Sigmoid colon (tissue), 7 donors: ENCODE data around the gene HDAC2. TPM values are rescaled to one million over a fixed set of nuclear protein-coding genes. Genes with fewer than 3 reads are reported as not detected.
"Not testable (repeated sequence)": the region's sequence is repeated elsewhere in the genome, so short reads cannot be mapped to it uniquely, and the experiment has no call there.

Experiments
- DNase-seq: peaks from one replicate; pipeline ENCODE4 v3.0.0-alpha.2; 2019
- H3K27ac ChIP-seq, 4 donors: fragments of 200-600 bp; sonication (generic); one replicate each; pipeline ENCODE4 v1.5.1; 2016 to 2019; ENCODE audit warnings: mild to moderate bottlenecking in 1 of 4
- H3K27me3 ChIP-seq, 3 donors: fragments of 200-600 bp; sonication (generic); one replicate each; pipeline ENCODE4 v1.5.1; 2019; ENCODE audit warnings: mild to moderate bottlenecking in 1 of 3
- H3K36me3 ChIP-seq, 4 donors: fragments of 200-600 bp; sonication (generic); one replicate each; pipeline ENCODE4 v1.5.1; 2016 to 2019
- H3K4me1 ChIP-seq, 4 donors: fragments of 200-600 bp; sonication (generic); one replicate each; pipeline ENCODE4 v1.5.1; 2017 to 2019
- H3K4me3 ChIP-seq, 4 donors: fragments of 200-600 bp; sonication (generic); one replicate each; pipeline ENCODE4 v1.5.1; 2017 to 2019; ENCODE audit warnings: mild to moderate bottlenecking in 2 of 4, moderate library complexity in 1 of 4
- H3K9me3 ChIP-seq, 4 donors: fragments of 200-600 bp in 3 of 4; sonication (generic) in 3 of 4; one replicate each; pipeline versions ENCODE4 v1.5.1 to v1.6.1; 2013 to 2019
- CTCF ChIP-seq, 4 experiments: fragments of 450-650 bp in 3 of 4; fragments of 200-600 bp in 1 of 4; IDR thresholded peaks; one replicate each; pipeline ENCODE4 v1.5.1; 2016 to 2019; ENCODE audit warnings: antibody characterized with exemption in 4 of 4, mild to moderate bottlenecking in 3 of 4, moderate library complexity in 2 of 4
- EP300 ChIP-seq, 4 donors: sonication (generic); formaldehyde crosslinking; IDR thresholded peaks; one replicate each; pipeline ENCODE4 v1.6.1; 2017; ENCODE audit warnings: antibody characterized with exemption in 4 of 4
- POLR2A ChIP-seq, 2 donors: fragments of 450-650 bp; IDR thresholded peaks; one replicate each; pipeline ENCODE4 v1.6.1; 2016; ENCODE audit warnings: antibody characterized with exemption in 2 of 2, mild to moderate bottlenecking in 2 of 2, moderate library complexity in 2 of 2
- POLR2AphosphoS5 ChIP-seq, 4 donors: sonication (generic); formaldehyde crosslinking; IDR thresholded peaks; one replicate each; pipeline ENCODE4 v1.6.1; 2017; ENCODE audit warnings: antibody characterized with exemption in 4 of 4
- WGBS, 2 donors: extraction: QIAGEN DNeasy Blood & Tissue Kit; methylation state at CpG; one replicate each; pipeline ENCODE4 v1.1.7; 2013; 5-methylcytosine and 5-hydroxymethylcytosine counted together
- intact Hi-C: fragments of 100-400 bp; cut with DNase I; formaldehyde crosslinking; loops from one replicate; pipeline ENCODE4 v1.15.1; 2023
- polyA plus RNA-seq, 3 donors: library from polyadenylated mRNA; stranded (reverse); fragments of 200-250 nt; gene quantifications; one replicate each; pipeline ENCODE4 v1.2.3, GENCODE V29; 2013
- total RNA-seq, 4 donors: library from RNA; depleted of rRNA; stranded (reverse); fragments of >200 nt; gene quantifications; one replicate each; pipeline ENCODE4 v1.1.0, GENCODE V29; 2016
- donor health status: healthy with polysubstance abuse.
- donor health status: Bipolar disorder and iron deficiency.
- donor health status: healthy.

The HDAC2 gene
- total and polyA plus RNA-seq, 7 donors = 44.4 to 71.7 (median 63.7) TPM

GRCh38 chr6:113934101-113934500 lies 36.8 kb downstream of the HDAC2 start:
- no peak overlapping the region for H3K4me3 ChIP-seq
- H3K4me1 ChIP-seq = no peaks in the 10 kb centered on the region
- no peaks in the 10 kb centered on the region for H3K27me3 ChIP-seq
- intact Hi-C loops = no loop called here
- no peak overlapping the region for H3K27ac ChIP-seq
- peaks cover 0 to 11% (median 0%) of the 10 kb centered on the region in 4 donors for H3K36me3 ChIP-seq
- TF ChIP-seq POLR2A (IDR thresholded peaks at IDR 0.05) = no peak
- TF ChIP-seq CTCF (IDR thresholded peaks at IDR 0.05) = no peak
- no peak for TF ChIP-seq EP300 (IDR thresholded peaks at IDR 0.05)
- no peaks in the 10 kb centered on the region for H3K9me3 ChIP-seq
- DNase-seq = no peak
- WGBS, 2 donors = 95 to 99% methylated on average over 2 of the region's 2 CpGs

- H3K27me3 ChIP-seq, DNase-seq, intact Hi-C loops, H3K36me3 ChIP-seq, H3K4me3 ChIP-seq, H3K4me1 ChIP-seq, H3K9me3 ChIP-seq, H3K27ac ChIP-seq: not testable (repeated sequence)
- 93 to 94% methylated on average over 23 of the region's 23 CpGs for WGBS, 2 donors
Measured at GRCh38 chr6:113931907-113932306, 39.0 kb downstream of the HDAC2 start.

GRCh38 chr6:113930183-113930582 lies 40.8 kb downstream of the HDAC2 start:
- TF ChIP-seq EP300 (IDR thresholded peaks at IDR 0.05) (no peak), CTCF (IDR thresholded peaks at IDR 0.05) (no peak), POLR2A (IDR thresholded peaks at IDR 0.05) (no peak), POLR2AphosphoS5 (IDR thresholded peaks at IDR 0.05) (no peak)
- no peak for DNase-seq
- intact Hi-C loops = no loop called here
- H3K27me3 ChIP-seq = no peaks in the 10 kb centered on the region
- no peak overlapping the region for H3K4me3 ChIP-seq
- H3K36me3 ChIP-seq = no peaks in the 10 kb centered on the region
- H3K27ac ChIP-seq = no peak overlapping the region
- H3K4me1 ChIP-seq = no peaks in the 10 kb centered on the region
- H3K9me3 ChIP-seq = no peaks in the 10 kb centered on the region

- Histone ChIP-seq H3K27ac (no peak overlapping the region), H3K4me3 (no peak overlapping the region), H3K9me3 (no peaks in the 10 kb centered on the region), H3K4me1 (peaks cover 0 to 12% (median 9%) of the 10 kb centered on the region in 4 donors), H3K27me3 (no peaks in the 10 kb centered on the region), H3K36me3 (no peaks in the 10 kb centered on the region)
- WGBS, 2 donors = 65 to 74% methylated on average over 2 of the region's 2 CpGs
- intact Hi-C loops = no loop called here
- no peak for DNase-seq
- TF ChIP-seq CTCF (IDR thresholded peaks at IDR 0.05) = no peak
- no peak for TF ChIP-seq POLR2A (IDR thresholded peaks at IDR 0.05)
- TF ChIP-seq POLR2AphosphoS5 (IDR thresholded peaks at IDR 0.05) = no peak
- TF ChIP-seq EP300 (IDR thresholded peaks at IDR 0.05) = no peak
Measured at GRCh38 chr6:113927001-113927400, 43.9 kb downstream of the HDAC2 start.

GRCh38 chr6:113925378-113925777 lies 45.6 kb downstream of the HDAC2 start:
- H3K4me1 ChIP-seq = peaks cover 0 to 12% (median 9%) of the 10 kb centered on the region in 4 donors
- H3K4me3 ChIP-seq = no peak overlapping the region
- WGBS, 2 donors = 44 to 67% methylated on average over 2 of the region's 2 CpGs
- no peak for DNase-seq
- TF ChIP-seq POLR2A (IDR thresholded peaks at IDR 0.05) = no peak
- no peak for TF ChIP-seq EP300 (IDR thresholded peaks at IDR 0.05)
- no peak for TF ChIP-seq POLR2AphosphoS5 (IDR thresholded peaks at IDR 0.05)
- TF ChIP-seq CTCF (IDR thresholded peaks at IDR 0.05) = no peak
- H3K27me3 ChIP-seq = no peaks in the 10 kb centered on the region
- no peaks in the 10 kb centered on the region for H3K9me3 ChIP-seq
- intact Hi-C loops = no loop called here
- no peak overlapping the region for H3K27ac ChIP-seq
- H3K36me3 ChIP-seq = no peaks in the 10 kb centered on the region
